VCaP (cell line): ENCODE results near the gene ATP1A4.

ENCODE experiments used
- H3K27ac ChIP-seq: fragments of 450-650 bp; 2 replicates; pipeline ENCODE4 v1.5.1; 2017
- CTCF ChIP-seq: fragments of 450-650 bp; conservative IDR thresholded peaks from 2 replicates; pipeline ENCODE4 v1.5.1; 2017; ENCODE audit warnings: mild to moderate bottlenecking, moderate library complexity

Gene ATP1A4

GRCh38 chr1:160117300-160117699 lies 34.1 kb upstream of the ATP1A4 start:
- H3K27ac ChIP-seq = no peak overlapping the region
- TF ChIP-seq CTCF = no peak

- no peak overlapping the region for H3K27ac ChIP-seq
- TF ChIP-seq CTCF = no peak
Measured at GRCh38 chr1:160117709-160118183, 33.7 kb upstream of the ATP1A4 start.

GRCh38 chr1:160118928-160119327 lies 32.5 kb upstream of the ATP1A4 start:
- H3K27ac ChIP-seq = no peak overlapping the region
- no peak for TF ChIP-seq CTCF

- no peak for TF ChIP-seq CTCF
Measured at GRCh38 chr1:160120797-160121196, 30.6 kb upstream of the ATP1A4 start.

GRCh38 chr1:160121388-160121787 lies 30.0 kb upstream of the ATP1A4 start:
- H3K27ac ChIP-seq = no peak overlapping the region
- no peak for TF ChIP-seq CTCF

More at GRCh38 chr1:160120797-160121196, 30.6 kb upstream of the ATP1A4 start:
- no peak overlapping the region for H3K27ac ChIP-seq

- TF ChIP-seq CTCF = no peak
- H3K27ac ChIP-seq = no peak overlapping the region
Measured at GRCh38 chr1:160122978-160123495, 28.4 kb upstream of the ATP1A4 start.

GRCh38 chr1:160123726-160124125 lies 27.7 kb upstream of the ATP1A4 start:
- TF ChIP-seq CTCF = no peak
- no peak overlapping the region for H3K27ac ChIP-seq
